ENCODE results near the gene TRAF3IP1.

- TF ChIP-seq CTCF (IDR thresholded peaks at IDR 0.05) (no peak), POLR2A (IDR thresholded peaks at IDR 0.05) (no peak)
Observed at GRCh38 chr2:238321467-238321866, 1.1 kb downstream of the TRAF3IP1 start.
